ENCODE results near the gene TSPAN3. TPM values are rescaled to one million over a fixed set of nuclear protein-coding genes. Genes with fewer than 3 reads are reported as not detected.

The TSPAN3 gene
- total and polyA plus RNA-seq, 4 experiments from 2014 or later = 13.3 to 35.9 (median 25.0) TPM

DNA sequence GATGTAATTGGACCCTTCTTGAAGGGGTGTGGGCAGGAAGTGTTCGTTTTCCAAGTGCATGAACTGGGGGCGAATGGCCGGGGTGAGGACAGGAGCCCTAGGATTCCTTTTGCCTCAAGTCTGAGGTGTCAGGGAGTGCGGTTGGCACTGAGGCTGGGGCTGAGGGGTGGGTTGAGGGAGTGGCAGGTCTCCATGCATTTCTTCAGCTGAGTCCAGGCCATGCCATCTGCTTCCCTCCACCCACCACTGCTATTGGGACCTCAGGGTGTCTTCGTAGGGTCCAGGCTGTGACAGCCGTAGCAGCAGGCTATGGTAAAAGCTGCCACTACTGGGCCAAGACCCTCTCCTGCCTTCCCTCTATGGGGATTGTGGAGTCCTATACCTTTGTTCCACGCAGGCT lies 25.6 kb upstream of the TSPAN3 start:
- Histone ChIP-seq H3K9me3 (ENCODE audit: control insufficient read depth in 1 of 2, low read length in 2 of 2) (no peaks in the 10 kb centered on the region), H3K4me1 (ENCODE audit: insufficient read depth, low read length) (no peaks in the 10 kb centered on the region), H3K4me3 (ENCODE audit: low read length in 2 of 2) (no peak overlapping the region), H3K36me3 (ENCODE audit: insufficient read depth, low read length) (no peaks in the 10 kb centered on the region), H3K27ac (ENCODE audit: low read depth, low read length) (no peak overlapping the region), H3K27me3 (ENCODE audit: insufficient read depth, low read length) (no peaks in the 10 kb centered on the region)
- Mint-ChIP-seq H3K27ac (no peak overlapping the region), H3K4me1 (no peaks in the 10 kb centered on the region), H3K36me3 (no peaks in the 10 kb centered on the region), H3K27me3 (peaks cover 0 to 2% of the 10 kb centered on the region in 2 donors), H3K9me3 (no peaks in the 10 kb centered on the region), H3K4me3 (no peak overlapping the region)
- intact Hi-C loops (cut with micrococcal nuclease) = no loop called here
- no peak for DNase-seq
- ChIA-PET POLR2A (ENCODE audit: partially characterized antibody) (no interaction called here), CTCF (ENCODE audit: partially characterized antibody) (no interaction called here)

DNA sequence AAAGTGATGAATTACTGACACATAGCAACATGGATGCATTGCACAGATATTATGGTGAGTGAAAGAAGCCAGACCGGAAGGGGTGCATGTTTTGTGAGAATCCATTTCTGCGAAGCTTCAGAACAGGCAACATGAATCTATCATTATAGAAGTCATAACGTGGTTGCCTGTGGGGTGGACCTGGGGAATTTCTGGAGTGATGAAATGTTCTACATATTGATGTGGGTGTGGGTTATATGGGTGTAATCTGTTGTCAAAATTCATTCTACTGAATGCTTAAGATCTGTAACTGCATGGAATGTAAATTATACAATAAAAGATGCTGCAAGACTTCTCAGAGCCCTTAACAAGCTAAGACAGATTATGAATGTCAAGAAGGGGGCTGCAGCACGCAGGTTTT lies 25.2 kb upstream of the TSPAN3 start:
- CTCF ChIA-PET (ENCODE audit: partially characterized antibody) = no interaction called here
- Histone ChIP-seq H3K27ac (ENCODE audit: low read depth, low read length) (no peak overlapping the region), H3K4me1 (ENCODE audit: insufficient read depth, low read length) (no peaks in the 10 kb centered on the region), H3K27me3 (ENCODE audit: insufficient read depth, low read length) (no peaks in the 10 kb centered on the region), H3K4me3 (ENCODE audit: low read length in 2 of 2) (no peak overlapping the region), H3K9me3 (ENCODE audit: control insufficient read depth in 1 of 2, low read length in 2 of 2) (no peaks in the 10 kb centered on the region), H3K36me3 (ENCODE audit: insufficient read depth, low read length) (no peaks in the 10 kb centered on the region)
- H3K4me3 Mint-ChIP-seq = no peak overlapping the region
- intact Hi-C loops (cut with micrococcal nuclease) = no loop called here
- no peaks in the 10 kb centered on the region for H3K9me3 Mint-ChIP-seq
- DNase-seq = no peak
- no peak overlapping the region for H3K27ac Mint-ChIP-seq
- H3K27me3 Mint-ChIP-seq = peaks cover 0 to 2% of the 10 kb centered on the region in 2 donors
- no peaks in the 10 kb centered on the region for H3K36me3 Mint-ChIP-seq
- POLR2A ChIA-PET (ENCODE audit: partially characterized antibody) = no interaction called here
- no peaks in the 10 kb centered on the region for H3K4me1 Mint-ChIP-seq

DNA sequence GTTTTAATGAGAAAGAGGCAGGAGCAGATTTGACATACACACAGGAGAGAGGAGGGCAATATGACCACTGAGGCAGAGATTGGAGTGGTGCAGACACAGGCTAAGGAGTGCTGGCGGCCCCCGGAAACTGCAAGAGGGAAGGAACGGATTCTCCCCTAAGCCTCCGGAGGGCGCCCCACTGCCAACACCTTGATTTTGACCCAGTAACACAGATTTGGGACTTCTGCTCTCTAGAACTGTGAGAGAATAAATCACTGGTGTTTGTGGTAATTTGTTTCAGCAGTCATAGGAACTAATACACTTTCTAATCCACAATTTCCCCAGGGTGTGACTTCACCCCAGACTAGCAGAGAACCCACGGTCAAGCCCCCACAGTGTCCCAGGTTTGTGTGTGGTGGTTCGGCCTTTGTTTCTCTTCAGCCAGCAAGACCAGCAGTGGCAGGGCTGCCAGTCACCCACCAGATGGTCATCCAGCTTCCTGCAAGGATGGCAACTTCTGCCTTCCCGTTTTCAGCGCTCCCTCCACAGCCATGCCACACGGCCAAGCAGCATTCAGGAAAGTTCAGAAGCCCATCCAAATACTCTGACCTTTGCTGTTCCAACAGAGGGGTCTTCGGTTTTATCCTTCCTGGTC lies 23.6 kb upstream of the TSPAN3 start:
- Mint-ChIP-seq H3K27me3 (peaks cover 0 to 2% of the 10 kb centered on the region in 2 donors), H3K9me3 (no peaks in the 10 kb centered on the region), H3K4me3 (no peak overlapping the region), H3K4me1 (no peaks in the 10 kb centered on the region), H3K27ac (peak overlapping the region in 1 of 7 donors; percentile 68), H3K36me3 (no peaks in the 10 kb centered on the region)
- ChIA-PET CTCF (ENCODE audit: partially characterized antibody) (no interaction called here), POLR2A (ENCODE audit: partially characterized antibody) (no interaction called here)
- H3K27ac ChIP-seq (ENCODE audit: low read depth, low read length) = no peak overlapping the region
- H3K9me3 ChIP-seq (ENCODE audit: control insufficient read depth in 1 of 2, low read length in 2 of 2) = no peaks in the 10 kb centered on the region
- no peaks in the 10 kb centered on the region for H3K4me1 ChIP-seq (ENCODE audit: insufficient read depth, low read length)
- no peak overlapping the region for H3K4me3 ChIP-seq (ENCODE audit: low read length in 2 of 2)
- no peaks in the 10 kb centered on the region for H3K36me3 ChIP-seq (ENCODE audit: insufficient read depth, low read length)
- H3K27me3 ChIP-seq (ENCODE audit: insufficient read depth, low read length) = no peaks in the 10 kb centered on the region
- DNase-seq = no peak
- intact Hi-C loops (cut with micrococcal nuclease) = no loop called here

DNA sequence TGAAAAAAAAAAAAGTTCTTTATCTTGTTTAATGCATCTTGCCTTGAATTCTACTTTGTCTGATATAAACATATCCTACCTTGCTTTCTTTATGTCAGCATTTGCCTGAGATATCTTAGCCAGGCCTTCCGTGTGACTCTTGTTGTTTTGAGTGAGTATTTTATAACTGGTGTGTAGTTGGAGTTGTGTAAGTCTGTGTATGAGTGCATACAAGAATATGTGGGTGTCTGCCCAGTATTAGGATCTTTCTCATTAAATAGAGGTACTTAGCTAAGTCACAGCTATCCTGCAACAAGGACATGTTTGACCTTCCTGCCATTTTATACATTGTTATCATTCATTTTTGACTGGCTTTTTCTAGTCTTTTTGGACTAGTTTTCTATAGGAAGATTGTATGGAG lies 22.5 kb upstream of the TSPAN3 start:
- no peak overlapping the region for H3K4me3 Mint-ChIP-seq
- H3K9me3 ChIP-seq (ENCODE audit: control insufficient read depth in 1 of 2, low read length in 2 of 2) = no peaks in the 10 kb centered on the region
- no peaks in the 10 kb centered on the region for H3K36me3 Mint-ChIP-seq
- H3K9me3 Mint-ChIP-seq = no peaks in the 10 kb centered on the region
- CTCF ChIA-PET (ENCODE audit: partially characterized antibody) = interaction anchor here (0.6 kb wide), 1 partner anchor 18 kb away, joined by 3 read pairs; no protein-coding TSS in a partner anchor
- H3K27ac Mint-ChIP-seq = no peak overlapping the region
- H3K36me3 ChIP-seq (ENCODE audit: insufficient read depth, low read length) = no peaks in the 10 kb centered on the region
- no peak overlapping the region for H3K27ac ChIP-seq (ENCODE audit: low read depth, low read length)
- POLR2A ChIA-PET (ENCODE audit: partially characterized antibody) = no interaction called here
- no peaks in the 10 kb centered on the region for H3K4me1 ChIP-seq (ENCODE audit: insufficient read depth, low read length)
- no peak for DNase-seq
- no peaks in the 10 kb centered on the region for H3K4me1 Mint-ChIP-seq
- H3K27me3 Mint-ChIP-seq = peaks cover 0 to 2% of the 10 kb centered on the region in 2 donors
- intact Hi-C loops (cut with micrococcal nuclease) = no loop called here
- H3K27me3 ChIP-seq (ENCODE audit: insufficient read depth, low read length) = no peaks in the 10 kb centered on the region
- H3K4me3 ChIP-seq (ENCODE audit: low read length in 2 of 2) = no peak overlapping the region

DNA sequence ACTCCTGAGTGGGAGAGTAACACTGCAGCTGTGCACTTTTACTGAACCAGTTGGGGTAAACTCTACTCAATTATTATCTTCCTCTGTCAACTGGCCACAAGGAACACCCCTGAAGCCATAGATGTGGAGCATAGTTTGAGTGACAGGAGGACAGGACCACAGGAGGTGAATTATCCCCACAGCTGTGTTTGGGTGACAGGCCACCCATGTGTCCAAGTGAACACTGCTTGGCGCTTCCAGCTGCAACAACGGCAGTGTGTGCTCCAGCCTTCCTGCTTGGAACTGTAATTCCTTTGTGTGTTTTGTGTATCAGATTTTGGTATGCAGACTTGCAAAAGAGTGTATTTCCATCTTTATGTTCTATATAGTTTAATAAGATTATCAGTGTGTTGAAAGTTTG lies 20.2 kb upstream of the TSPAN3 start:
- Mint-ChIP-seq H3K27ac (no peak overlapping the region), H3K4me1 (no peaks in the 10 kb centered on the region), H3K9me3 (no peaks in the 10 kb centered on the region), H3K27me3 (no peaks in the 10 kb centered on the region), H3K36me3 (no peaks in the 10 kb centered on the region), H3K4me3 (no peak overlapping the region)
- no peaks in the 10 kb centered on the region for H3K4me1 ChIP-seq (ENCODE audit: insufficient read depth, low read length)
- H3K9me3 ChIP-seq (ENCODE audit: control insufficient read depth in 1 of 2, low read length in 2 of 2) = no peaks in the 10 kb centered on the region
- no peaks in the 10 kb centered on the region for H3K27me3 ChIP-seq (ENCODE audit: insufficient read depth, low read length)
- ChIA-PET CTCF (ENCODE audit: partially characterized antibody) (no interaction called here), POLR2A (ENCODE audit: partially characterized antibody) (no interaction called here)
- no peak overlapping the region for H3K27ac ChIP-seq (ENCODE audit: low read depth, low read length)
- intact Hi-C loops (cut with micrococcal nuclease) = no loop called here
- DNase-seq = no peak
- H3K4me3 ChIP-seq (ENCODE audit: low read length in 2 of 2) = no peak overlapping the region
- no peaks in the 10 kb centered on the region for H3K36me3 ChIP-seq (ENCODE audit: insufficient read depth, low read length)

DNA sequence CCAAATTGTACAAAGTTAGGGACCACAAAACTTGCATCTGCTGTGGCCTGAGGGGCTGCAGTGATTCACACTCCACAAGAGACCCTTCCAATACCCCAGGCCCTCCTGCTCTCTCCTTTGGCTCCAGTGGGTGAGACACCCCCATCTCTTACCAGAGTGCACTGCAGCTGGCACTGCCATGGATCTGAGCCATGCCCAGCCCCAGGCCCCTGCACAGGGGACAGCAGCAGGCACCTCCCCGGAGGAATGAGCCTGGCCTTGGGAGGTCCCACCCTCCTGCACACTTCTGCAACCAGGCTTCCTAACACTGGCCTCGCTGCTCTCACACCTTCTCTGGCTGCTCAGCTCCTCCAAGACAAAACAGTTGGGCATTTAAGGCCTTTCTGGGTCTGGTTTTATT lies 16.3 kb upstream of the TSPAN3 start:
- H3K4me1 ChIP-seq (ENCODE audit: insufficient read depth, low read length) = peaks cover 12% of the 10 kb centered on the region
- no peaks in the 10 kb centered on the region for H3K9me3 ChIP-seq (ENCODE audit: control insufficient read depth in 1 of 2, low read length in 2 of 2)
- H3K27ac ChIP-seq (ENCODE audit: low read depth, low read length) = no peak overlapping the region
- DNase-seq = no peak
- POLR2A ChIA-PET (ENCODE audit: partially characterized antibody) = no interaction called here
- intact Hi-C loops (cut with micrococcal nuclease) = no loop called here
- Mint-ChIP-seq H3K9me3 (no peaks in the 10 kb centered on the region), H3K36me3 (no peaks in the 10 kb centered on the region), H3K27me3 (no peaks in the 10 kb centered on the region), H3K4me1 (peaks cover 9 to 20% (median 14%) of the 10 kb centered on the region in 4 donors), H3K4me3 (no peak overlapping the region), H3K27ac (no peak overlapping the region)
- CTCF ChIA-PET (ENCODE audit: partially characterized antibody) = interaction anchor here (1.3 kb wide), 1 partner anchor 64 kb away, joined by 3 read pairs; no protein-coding TSS in a partner anchor
- no peak overlapping the region for H3K4me3 ChIP-seq (ENCODE audit: low read length in 2 of 2)
- H3K27me3 ChIP-seq (ENCODE audit: insufficient read depth, low read length) = no peaks in the 10 kb centered on the region
- H3K36me3 ChIP-seq (ENCODE audit: insufficient read depth, low read length) = no peaks in the 10 kb centered on the region

DNA sequence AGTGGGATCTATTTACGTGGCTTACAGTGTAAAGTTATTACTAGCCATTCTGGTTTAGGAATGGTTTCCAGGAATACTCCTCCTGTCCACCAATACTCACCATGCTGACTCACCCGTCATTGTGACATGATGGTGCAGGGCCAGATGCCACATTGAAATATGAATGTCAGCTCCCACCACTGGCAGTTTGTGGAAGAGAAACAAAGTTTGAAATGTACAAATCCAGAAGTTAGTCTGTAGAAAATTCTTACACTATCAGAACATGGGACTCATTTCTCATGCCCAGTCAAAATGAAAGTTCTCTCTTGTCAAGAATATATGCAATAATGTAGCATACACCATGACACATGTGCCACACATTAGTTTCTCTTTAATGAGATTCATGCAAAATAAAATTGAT lies 14.4 kb upstream of the TSPAN3 start:
- ChIA-PET POLR2A (ENCODE audit: partially characterized antibody) (no interaction called here), CTCF (ENCODE audit: partially characterized antibody) (no interaction called here)
- no peak overlapping the region for H3K27ac Mint-ChIP-seq
- no peak for DNase-seq
- H3K9me3 ChIP-seq (ENCODE audit: control insufficient read depth in 1 of 2, low read length in 2 of 2) = no peaks in the 10 kb centered on the region
- peaks cover 12% of the 10 kb centered on the region for H3K4me1 ChIP-seq (ENCODE audit: insufficient read depth, low read length)
- peaks cover 9 to 20% (median 14%) of the 10 kb centered on the region in 4 donors for H3K4me1 Mint-ChIP-seq
- no peak overlapping the region for H3K4me3 Mint-ChIP-seq
- H3K27me3 Mint-ChIP-seq = no peaks in the 10 kb centered on the region
- intact Hi-C loops (cut with micrococcal nuclease) = no loop called here
- H3K27ac ChIP-seq (ENCODE audit: low read depth, low read length) = no peak overlapping the region
- no peaks in the 10 kb centered on the region for H3K27me3 ChIP-seq (ENCODE audit: insufficient read depth, low read length)
- no peaks in the 10 kb centered on the region for H3K36me3 Mint-ChIP-seq
- no peaks in the 10 kb centered on the region for H3K9me3 Mint-ChIP-seq
- no peak overlapping the region for H3K4me3 ChIP-seq (ENCODE audit: low read length in 2 of 2)
- no peaks in the 10 kb centered on the region for H3K36me3 ChIP-seq (ENCODE audit: insufficient read depth, low read length)

DNA sequence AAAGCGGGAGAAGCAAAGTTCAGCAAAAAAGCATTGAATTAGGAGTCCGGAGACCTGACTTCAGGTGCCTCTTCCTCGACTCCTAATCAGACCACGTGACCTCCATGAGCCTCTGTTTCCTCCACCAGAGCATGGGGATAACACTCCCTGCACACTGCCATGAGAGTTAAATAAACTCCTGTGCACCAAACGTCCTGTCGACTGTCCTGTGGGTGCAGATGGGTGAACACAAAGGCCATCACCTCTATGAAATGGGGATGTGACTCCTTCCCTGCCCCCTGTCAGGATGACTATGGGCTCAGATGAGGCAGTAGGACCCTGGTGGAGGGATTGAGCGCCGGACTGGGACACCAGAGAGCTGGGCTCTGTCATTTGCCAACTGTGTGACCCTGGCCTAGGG lies 13.5 kb upstream of the TSPAN3 start:
- intact Hi-C loops (cut with micrococcal nuclease) = no loop called here
- H3K9me3 Mint-ChIP-seq = no peaks in the 10 kb centered on the region
- Histone ChIP-seq H3K27me3 (ENCODE audit: insufficient read depth, low read length) (no peaks in the 10 kb centered on the region), H3K36me3 (ENCODE audit: insufficient read depth, low read length) (no peaks in the 10 kb centered on the region), H3K9me3 (ENCODE audit: control insufficient read depth in 1 of 2, low read length in 2 of 2) (no peaks in the 10 kb centered on the region), H3K4me1 (ENCODE audit: insufficient read depth, low read length) (peaks cover 12% of the 10 kb centered on the region), H3K27ac (ENCODE audit: low read depth, low read length) (no peak overlapping the region), H3K4me3 (ENCODE audit: low read length in 2 of 2) (no peak overlapping the region)
- ChIA-PET CTCF (ENCODE audit: partially characterized antibody) (no interaction called here), POLR2A (ENCODE audit: partially characterized antibody) (no interaction called here)
- H3K27ac Mint-ChIP-seq = no peak overlapping the region
- peak overlapping the region in 1 of 8 donors; percentile 69 for H3K4me3 Mint-ChIP-seq
- no peak for DNase-seq
- H3K27me3 Mint-ChIP-seq = no peaks in the 10 kb centered on the region
- H3K36me3 Mint-ChIP-seq = no peaks in the 10 kb centered on the region
- H3K4me1 Mint-ChIP-seq = peaks cover 9 to 20% (median 14%) of the 10 kb centered on the region in 4 donors

Measured in CD4-positive, alpha-beta memory T cell (primary cell).